Uterus (tissue), 4 donors: Measurements from ENCODE around the gene FRRS1L. TPM values are rescaled to one million over a fixed set of nuclear protein-coding genes. Genes with fewer than 3 reads are reported as not detected.

Source experiments
- DNase-seq, 2 donors: peaks; one replicate each; pipeline ENCODE4 v3.0.0-alpha.2; 2019 to 2020
- H3K27ac ChIP-seq, 2 donors: fragments of 200-600 bp; sonication (generic); 1 replicate in 1 of 2; 2 replicates in 1 of 2; pipeline ENCODE4 v1.5.1; 2016 to 2018
- H3K27me3 ChIP-seq, 2 donors: fragments of 200-600 bp; sonication (generic); one replicate each; pipeline ENCODE4 v1.5.1; 2018 to 2019; ENCODE audit warnings: control low read depth in 1 of 2
- H3K36me3 ChIP-seq, 2 donors: fragments of 200-600 bp; sonication (generic); one replicate each; pipeline ENCODE4 v1.5.1; 2019; ENCODE audit warnings: control low read depth in 1 of 2
- H3K4me1 ChIP-seq, 2 donors: fragments of 200-600 bp; sonication (generic); one replicate each; pipeline ENCODE4 v1.5.1; 2018 to 2019; ENCODE audit warnings: control low read depth in 1 of 2
- H3K4me3 ChIP-seq, 2 donors: fragments of 200-600 bp; sonication (generic); 1 replicate in 1 of 2; 2 replicates in 1 of 2; pipeline ENCODE4 v1.5.1; 2018 to 2019; ENCODE audit warnings: mild to moderate bottlenecking in 1 of 2
- H3K9me3 ChIP-seq, 2 donors: fragments of 200-600 bp; sonication (generic); one replicate each; pipeline ENCODE4 v1.5.1; 2019; ENCODE audit warnings: control low read depth in 1 of 2
- POLR2A ChIP-seq, 2 donors: fragments of 450-650 bp; IDR thresholded peaks; one replicate each; pipeline ENCODE4 v1.6.1; 2016; ENCODE audit warnings: antibody characterized with exemption in 2 of 2, mild to moderate bottlenecking in 1 of 2, moderate library complexity in 1 of 2
- intact Hi-C: fragments of 100-400 bp; cut with DNase I; formaldehyde crosslinking; loops from one replicate; pipeline ENCODE4 v1.15.1; 2023; ENCODE audit warnings: low total_unique reads
- total RNA-seq, 4 donors: library from RNA; depleted of rRNA in 3 of 4; stranded (reverse); fragments of >200 nt in 3 of 4; gene quantifications; one replicate each; pipeline versions ENCODE4 v1.1.0 to v1.2.4, GENCODE V29; 2014 to 2023
- TF ChIP-seq, protein P1 (sequence below), 4 experiments: fragments of 200-600 bp in 2 of 4; fragments of 450-650 bp in 2 of 4; sonication (generic) in 2 of 4; IDR thresholded peaks; one replicate each; pipeline ENCODE4 v1.5.1; 2016 to 2019; ENCODE audit warnings: antibody characterized with exemption in 4 of 4, mild to moderate bottlenecking in 2 of 4, moderate library complexity in 1 of 4
- donor health status: DM: yes; HTN: yes; CAD: no.

The FRRS1L gene
- total RNA-seq, 4 donors from 2014 or later: under 0.01 to 10.9 (median 10.1) TPM

DNA sequence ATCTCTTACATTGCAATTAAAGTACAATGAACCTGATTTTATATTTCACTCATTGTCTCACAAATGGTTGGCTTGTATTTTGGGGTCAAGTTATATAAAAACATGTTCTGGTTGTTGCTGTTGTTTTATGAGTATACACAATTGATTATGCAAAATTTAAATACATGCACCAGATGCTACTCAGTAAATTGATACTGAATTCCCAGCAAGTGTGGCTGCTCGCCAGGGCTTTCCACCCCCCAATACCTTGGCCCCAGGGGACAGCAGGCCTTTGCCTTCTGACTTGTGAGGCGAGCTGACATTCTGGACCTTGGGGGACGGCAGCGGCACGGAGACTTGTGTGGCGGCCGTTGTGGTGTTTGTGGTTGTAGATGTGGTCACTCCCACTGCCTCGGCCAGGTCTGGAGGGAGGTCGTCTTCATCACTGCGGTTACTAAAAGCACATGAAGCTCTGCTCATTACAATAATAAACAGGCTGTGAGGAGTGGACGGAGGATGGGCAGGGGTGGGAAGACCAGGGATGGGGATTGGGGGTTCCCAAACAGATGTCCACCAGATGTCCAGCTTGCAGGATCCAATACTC lies 27.0 kb upstream of the FRRS1L start:
- H3K9me3 ChIP-seq: no peaks in the 10 kb centered on the region
- H3K36me3 ChIP-seq: no peaks in the 10 kb centered on the region
- H3K4me3 ChIP-seq: no peak overlapping the region
- no peaks in the 10 kb centered on the region for H3K4me1 ChIP-seq
- no peak for DNase-seq
- H3K27me3 ChIP-seq: no peaks in the 10 kb centered on the region
- TF ChIP-seq, protein P1, sequence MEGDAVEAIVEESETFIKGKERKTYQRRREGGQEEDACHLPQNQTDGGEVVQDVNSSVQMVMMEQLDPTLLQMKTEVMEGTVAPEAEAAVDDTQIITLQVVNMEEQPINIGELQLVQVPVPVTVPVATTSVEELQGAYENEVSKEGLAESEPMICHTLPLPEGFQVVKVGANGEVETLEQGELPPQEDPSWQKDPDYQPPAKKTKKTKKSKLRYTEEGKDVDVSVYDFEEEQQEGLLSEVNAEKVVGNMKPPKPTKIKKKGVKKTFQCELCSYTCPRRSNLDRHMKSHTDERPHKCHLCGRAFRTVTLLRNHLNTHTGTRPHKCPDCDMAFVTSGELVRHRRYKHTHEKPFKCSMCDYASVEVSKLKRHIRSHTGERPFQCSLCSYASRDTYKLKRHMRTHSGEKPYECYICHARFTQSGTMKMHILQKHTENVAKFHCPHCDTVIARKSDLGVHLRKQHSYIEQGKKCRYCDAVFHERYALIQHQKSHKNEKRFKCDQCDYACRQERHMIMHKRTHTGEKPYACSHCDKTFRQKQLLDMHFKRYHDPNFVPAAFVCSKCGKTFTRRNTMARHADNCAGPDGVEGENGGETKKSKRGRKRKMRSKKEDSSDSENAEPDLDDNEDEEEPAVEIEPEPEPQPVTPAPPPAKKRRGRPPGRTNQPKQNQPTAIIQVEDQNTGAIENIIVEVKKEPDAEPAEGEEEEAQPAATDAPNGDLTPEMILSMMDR (IDR thresholded peaks at IDR 0.05): no peak
- no peak for TF ChIP-seq POLR2A (IDR thresholded peaks at IDR 0.05)
- intact Hi-C loops: no loop called here
- H3K27ac ChIP-seq: no peak overlapping the region

DNA sequence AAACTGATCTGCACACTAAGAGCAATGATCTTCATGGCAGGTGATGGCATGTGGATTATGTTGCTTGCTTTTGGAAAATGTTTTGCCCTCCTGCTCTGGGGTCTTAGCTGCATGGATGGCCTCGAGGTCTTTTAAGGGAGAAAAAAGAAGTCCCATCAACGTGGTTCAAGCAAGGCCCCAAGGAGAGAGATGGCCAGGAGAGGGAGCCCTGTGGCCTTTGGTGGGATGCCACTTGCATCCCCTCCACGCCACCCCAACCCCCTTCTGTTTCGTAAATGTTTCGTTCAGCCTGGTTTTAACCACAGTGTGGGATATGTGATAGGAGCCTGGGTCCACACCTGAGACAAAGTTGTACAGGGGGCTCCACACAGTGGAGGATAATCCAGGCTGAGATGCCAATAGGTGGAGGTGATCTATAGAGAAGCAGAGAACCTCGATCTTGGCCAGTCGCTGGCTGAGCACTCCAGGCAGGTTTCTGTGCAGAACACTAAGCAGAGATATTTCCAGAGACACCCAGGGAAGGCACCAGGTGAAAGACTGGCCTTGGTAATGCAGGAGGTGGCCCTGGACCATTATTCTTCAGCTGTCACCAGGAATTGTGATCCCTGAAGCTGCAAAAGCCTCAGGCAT lies 25.8 kb upstream of the FRRS1L start:
- Histone ChIP-seq H3K36me3 (no peaks in the 10 kb centered on the region), H3K27me3 (no peaks in the 10 kb centered on the region), H3K9me3 (no peaks in the 10 kb centered on the region), H3K27ac (no peak overlapping the region), H3K4me3 (no peak overlapping the region), H3K4me1 (no peaks in the 10 kb centered on the region)
- DNase-seq: no peak
- TF ChIP-seq, protein P1 (IDR thresholded peaks at IDR 0.05): no peak
- intact Hi-C loops: no loop called here

DNA sequence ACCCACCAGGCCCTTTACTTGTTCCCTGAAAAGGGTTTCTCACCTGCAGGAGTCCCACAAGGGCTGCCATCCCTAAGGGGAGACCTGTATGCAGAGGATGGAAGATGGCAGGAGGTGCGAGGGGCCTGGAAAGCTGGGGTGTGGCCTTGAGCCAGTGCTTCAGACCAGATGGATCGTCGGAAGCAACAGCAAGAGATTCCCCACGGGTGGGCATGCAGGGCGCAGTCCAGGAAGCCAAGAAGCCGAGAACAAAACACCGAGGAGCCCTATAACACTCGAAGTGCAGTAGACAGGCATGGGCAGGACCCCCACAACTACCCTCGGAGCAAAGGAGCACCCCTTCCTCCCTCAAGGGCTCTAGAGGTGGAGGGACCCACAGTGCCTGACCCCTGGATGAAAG lies 24.7 kb upstream of the FRRS1L start:
- intact Hi-C loops: no loop called here
- TF ChIP-seq, protein P1 (IDR thresholded peaks at IDR 0.05): no peak
- no peak for TF ChIP-seq POLR2A (IDR thresholded peaks at IDR 0.05)
- Histone ChIP-seq H3K9me3 (no peaks in the 10 kb centered on the region), H3K36me3 (no peaks in the 10 kb centered on the region), H3K4me3 (no peak overlapping the region), H3K4me1 (no peaks in the 10 kb centered on the region), H3K27ac (no peak overlapping the region), H3K27me3 (no peaks in the 10 kb centered on the region)
- no peak for DNase-seq

DNA sequence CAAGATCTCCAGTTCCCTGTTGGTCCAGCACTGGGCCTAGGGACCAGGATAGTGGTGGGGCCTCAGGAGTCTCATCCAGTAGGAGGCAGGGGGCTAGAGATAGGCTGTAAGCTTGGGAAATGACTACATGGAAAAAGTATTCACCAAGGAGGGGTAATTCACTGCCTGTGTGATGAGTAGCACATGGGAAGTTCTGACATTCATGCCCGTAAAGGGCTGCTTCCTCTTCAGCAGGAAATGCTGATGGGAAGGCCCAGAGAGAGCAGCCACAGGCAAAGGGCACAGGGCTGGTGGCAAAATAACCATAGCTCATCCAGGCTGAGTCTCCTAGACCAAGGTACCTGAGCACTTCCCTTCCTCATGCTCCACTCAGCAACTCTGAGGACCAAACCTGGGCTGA lies 23.1 kb upstream of the FRRS1L start:
- Histone ChIP-seq H3K27me3 (no peaks in the 10 kb centered on the region), H3K27ac (no peak overlapping the region), H3K9me3 (no peaks in the 10 kb centered on the region), H3K36me3 (no peaks in the 10 kb centered on the region), H3K4me1 (no peaks in the 10 kb centered on the region), H3K4me3 (no peak overlapping the region)
- TF ChIP-seq, protein P1 (IDR thresholded peaks at IDR 0.05): no peak
- no peak for TF ChIP-seq POLR2A (IDR thresholded peaks at IDR 0.05)
- intact Hi-C loops: no loop called here
- no peak for DNase-seq

DNA sequence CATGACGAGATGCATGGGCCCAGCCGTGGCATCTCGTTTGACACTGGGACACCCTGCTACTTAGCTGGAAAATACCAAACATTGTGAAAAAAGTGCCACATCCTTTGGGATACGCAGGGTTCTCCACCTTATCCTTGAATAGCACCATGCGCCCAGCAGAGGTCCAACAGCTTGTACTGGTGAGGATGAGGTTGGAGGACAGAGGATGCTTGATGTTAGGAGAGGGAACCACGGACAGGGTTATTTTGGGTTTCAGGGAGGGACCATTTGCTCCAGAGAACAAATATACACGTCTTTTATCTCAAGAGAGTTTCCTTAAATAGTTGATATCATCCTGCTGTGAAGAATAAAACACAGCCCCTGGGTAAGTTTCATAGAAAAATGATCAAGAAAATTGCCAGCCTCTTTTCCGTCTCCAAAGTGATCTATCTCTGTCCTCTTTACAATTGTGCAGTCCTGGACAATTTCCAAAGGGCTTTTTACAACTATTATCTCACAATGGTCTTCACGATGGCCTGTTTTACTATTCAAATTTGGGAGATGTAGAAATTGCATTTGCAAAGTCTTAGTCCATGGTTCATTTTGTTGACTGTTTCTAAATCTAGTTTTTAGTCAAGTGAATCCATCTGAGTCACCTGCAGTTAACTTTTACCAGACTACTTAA lies 19.9 kb upstream of the FRRS1L start:
- Histone ChIP-seq H3K27ac (no peak overlapping the region), H3K27me3 (no peaks in the 10 kb centered on the region), H3K9me3 (no peaks in the 10 kb centered on the region), H3K4me3 (no peak overlapping the region), H3K4me1 (no peaks in the 10 kb centered on the region), H3K36me3 (no peaks in the 10 kb centered on the region)
- TF ChIP-seq, protein P1 (IDR thresholded peaks at IDR 0.05): no peak
- TF ChIP-seq POLR2A (IDR thresholded peaks at IDR 0.05): no peak
- intact Hi-C loops: no loop called here
- no peak for DNase-seq
